SU-DHL-6 (cell line): ENCODE measurements around the gene FCHSD2.

ENCODE experiments used
- EZH2phosphoT487 ChIP-seq: fragments of 200-600 bp; sonication (generic), shearing (Covaris generic); conservative IDR thresholded peaks from 2 replicates; pipeline ENCODE4 v1.6.1; 2018; ENCODE audit warnings: mild to moderate bottlenecking, antibody characterized with exemption, low read length, moderate library complexity, mixed read lengths
- TF ChIP-seq, protein P1 (sequence below): fragments of 200-600 bp; sonication (generic); IDR thresholded peaks from one replicate; pipeline ENCODE4 v1.5.1; 2017; ENCODE audit warnings: antibody characterized with exemption, mild to moderate bottlenecking, low read length, moderate library complexity; ENCODE audit not compliant: insufficient read depth, poor library complexity, severe bottlenecking

- TF ChIP-seq, protein P1, sequence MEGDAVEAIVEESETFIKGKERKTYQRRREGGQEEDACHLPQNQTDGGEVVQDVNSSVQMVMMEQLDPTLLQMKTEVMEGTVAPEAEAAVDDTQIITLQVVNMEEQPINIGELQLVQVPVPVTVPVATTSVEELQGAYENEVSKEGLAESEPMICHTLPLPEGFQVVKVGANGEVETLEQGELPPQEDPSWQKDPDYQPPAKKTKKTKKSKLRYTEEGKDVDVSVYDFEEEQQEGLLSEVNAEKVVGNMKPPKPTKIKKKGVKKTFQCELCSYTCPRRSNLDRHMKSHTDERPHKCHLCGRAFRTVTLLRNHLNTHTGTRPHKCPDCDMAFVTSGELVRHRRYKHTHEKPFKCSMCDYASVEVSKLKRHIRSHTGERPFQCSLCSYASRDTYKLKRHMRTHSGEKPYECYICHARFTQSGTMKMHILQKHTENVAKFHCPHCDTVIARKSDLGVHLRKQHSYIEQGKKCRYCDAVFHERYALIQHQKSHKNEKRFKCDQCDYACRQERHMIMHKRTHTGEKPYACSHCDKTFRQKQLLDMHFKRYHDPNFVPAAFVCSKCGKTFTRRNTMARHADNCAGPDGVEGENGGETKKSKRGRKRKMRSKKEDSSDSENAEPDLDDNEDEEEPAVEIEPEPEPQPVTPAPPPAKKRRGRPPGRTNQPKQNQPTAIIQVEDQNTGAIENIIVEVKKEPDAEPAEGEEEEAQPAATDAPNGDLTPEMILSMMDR: no peak
- TF ChIP-seq EZH2phosphoT487: no peak
Observed at GRCh38 chr11:72920001-72920400, 222.1 kb downstream of the FCHSD2 start.
